Esophagus squamous epithelium (tissue), 5 donors: ENCODE measurements around the gene PGP. TPM values are rescaled to one million over a fixed set of nuclear protein-coding genes. Genes with fewer than 3 reads are reported as not detected.

Source experiments
- DNase-seq: peaks from one replicate; lab custom pipeline; 2025; lab: John Stamatoyannopoulos, UW
- H3K27ac ChIP-seq, 4 donors: fragments of 200-600 bp; sonication (generic); one replicate each; pipeline ENCODE4 v1.5.1; 2016 to 2019; ENCODE audit warnings: mild to moderate bottlenecking in 1 of 4
- H3K27me3 ChIP-seq, 4 donors: fragments of 200-600 bp; sonication (generic); 1 replicate in 3 of 4; 2 replicates in 1 of 4; pipeline versions ENCODE4 v1.5.1 to v1.6.0; 2017 to 2021; ENCODE audit warnings: antibody characterized with exemption in 1 of 4
- H3K36me3 ChIP-seq, 3 donors: fragments of 200-600 bp; sonication (generic); one replicate each; pipeline ENCODE4 v1.5.1; 2016 to 2019
- H3K4me1 ChIP-seq, 3 donors: fragments of 200-600 bp; sonication (generic); one replicate each; pipeline ENCODE4 v1.5.1; 2017 to 2019
- H3K4me3 ChIP-seq, 4 donors: fragments of 200-600 bp; sonication (generic); 1 replicate in 3 of 4; 2 replicates in 1 of 4; pipeline ENCODE4 v1.5.1; 2016 to 2019; ENCODE audit warnings: mild to moderate bottlenecking in 2 of 4, moderate library complexity in 1 of 4
- H3K9me3 ChIP-seq, 3 donors: fragments of 200-600 bp; sonication (generic); one replicate each; pipeline ENCODE4 v1.5.1; 2016 to 2019
- CTCF ChIP-seq, 6 experiments: fragments of 450-650 bp in 4 of 6; fragments of 200-600 bp in 2 of 6; sonication (generic) in 2 of 6; IDR thresholded peaks; one replicate each; pipeline ENCODE4 v1.5.1; 2016 to 2019; ENCODE audit warnings: antibody characterized with exemption in 6 of 6, mild to moderate bottlenecking in 4 of 6, moderate library complexity in 4 of 6
- POLR2A ChIP-seq, 4 donors: fragments of 450-650 bp; IDR thresholded peaks; one replicate each; pipeline ENCODE4 v1.6.1; 2017; ENCODE audit warnings: antibody characterized with exemption in 4 of 4, mild to moderate bottlenecking in 4 of 4, moderate library complexity in 3 of 4
- WGBS, 2 donors: methylation state at CpG; one replicate each; pipeline ENCODE4 v1.1.5; 2018; 5-methylcytosine and 5-hydroxymethylcytosine counted together
- intact Hi-C: fragments of 100-400 bp; cut with DNase I; formaldehyde crosslinking; loops from one replicate; pipeline ENCODE4 v1.15.0; 2022
- total RNA-seq, 4 donors: library from RNA; depleted of rRNA; stranded (reverse); fragments of >200 nt; gene quantifications; one replicate each; pipeline ENCODE4 v1.1.0, GENCODE V29; 2016
- donor health status: DM: yes; HTN: yes; CAD: no.

The PGP gene
- total RNA-seq, 4 donors from 2014 or later: 5.5 to 14.2 (median 7.4) TPM

- TF ChIP-seq CTCF (IDR thresholded peaks at IDR 0.05) (no peak), POLR2A (IDR thresholded peaks at IDR 0.05) (no peak)
Measured at GRCh38 chr16:2161911-2162310, 52.7 kb downstream of the PGP start.

More at GRCh38 chr16:2161911-2162310, 52.7 kb downstream of the PGP start:
- no peak for DNase-seq
- Histone ChIP-seq H3K36me3 (peaks cover 0 to 15% (median under 1%) of the 10 kb centered on the region in 3 donors), H3K27me3 (no peaks in the 10 kb centered on the region), H3K4me1 (peaks cover 65 to 73% (median 68%) of the 10 kb centered on the region in 3 donors), H3K4me3 (peak overlapping the region in 1 of 4 donors; percentile 43), H3K9me3 (no peaks in the 10 kb centered on the region), H3K27ac (peak overlapping the region; percentile 92 to 98 (median 95))
- intact Hi-C loops: no loop called here
- WGBS, 2 donors: no CpG with 5 or more reads among the region's 10 CpGs

Other genes starting within 250 kb of the PGP start
- not detected for gene RNF151, start 248.0 kb downstream of the PGP start, total RNA-seq
- gene TBL3, start 242.8 kb downstream of the PGP start, total RNA-seq: 10 to 100 TPM; 32.7 to 48.2 (median 36.7) TPM
- 1 to 10 TPM in 2 of 4 donors, under 1 TPM in 2; 0.38 to 4.2 (median 1.8) TPM for gene NOXO1, start 233.4 kb downstream of the PGP start, total RNA-seq
- 10 to 100 TPM in 2 of 4 donors, 1 to 10 TPM in 2; 5.6 to 30.4 (median 13.6) TPM for gene GFER, start 230.6 kb downstream of the PGP start, total RNA-seq
- gene SYNGR3, start 224.9 kb downstream of the PGP start, total RNA-seq: 1 to 10 TPM in 2 of 4 donors, under 1 TPM in 1, not detected in 1; 0.38 to 1.0 (median 1.0) TPM
- gene ZNF598, start 205.0 kb downstream of the PGP start, total RNA-seq: 10 to 100 TPM; 31.3 to 56.1 (median 40.9) TPM
- under 1 TPM in 1 of 4 donors, not detected in 3; 0.48 TPM for gene NPW, start 195.1 kb downstream of the PGP start, total RNA-seq
- 10 to 100 TPM; 11.6 to 31.7 (median 16.5) TPM for gene NHERF2, start 187.9 kb downstream of the PGP start, total RNA-seq
- gene NTHL1, start 167.0 kb downstream of the PGP start, total RNA-seq: 10 to 100 TPM in 2 of 4 donors, 1 to 10 TPM in 2; 7.8 to 26.0 (median 10.0) TPM
- gene TSC2, start 166.9 kb downstream of the PGP start, total RNA-seq: 10 to 100 TPM; 22.8 to 79.7 (median 41.2) TPM
- gene PKD1, start 78.9 kb downstream of the PGP start, total RNA-seq: 100 to 1,000 TPM in 1 of 4 donors, 10 to 100 TPM in 3; 34.1 to 123 (median 64.1) TPM
- 1 to 10 TPM in 2 of 4 donors, under 1 TPM in 2; 0.26 to 4.2 (median 0.99) TPM for gene RAB26, start 66.2 kb downstream of the PGP start, total RNA-seq
- 10 to 100 TPM; 46.9 to 79.6 (median 73.2) TPM for gene TRAF7, start 59.1 kb downstream of the PGP start, total RNA-seq
- gene CASKIN1, start 18.2 kb downstream of the PGP start, total RNA-seq: under 1 TPM in 2 of 4 donors, not detected in 2; 0.04 to 0.38 TPM
- gene MLST8, start 9.4 kb downstream of the PGP start, total RNA-seq: 10 to 100 TPM; 33.1 to 48.8 (median 42.8) TPM
- 1 to 10 TPM in 3 of 4 donors, not detected in 1; 1.1 to 2.0 (median 1.6) TPM for gene BRICD5, start 4.0 kb downstream of the PGP start, total RNA-seq
- gene E4F1, start 8.8 kb upstream of the PGP start, total RNA-seq: 10 to 100 TPM; 16.8 to 25.6 (median 19.2) TPM
- under 1 TPM in 3 of 4 donors, not detected in 1; 0.38 to 0.61 (median 0.57) TPM for gene DNASE1L2, start 21.6 kb upstream of the PGP start, total RNA-seq
- gene ECI1, start 36.7 kb upstream of the PGP start, total RNA-seq: 10 to 100 TPM; 38.6 to 50.7 (median 42.6) TPM
- 100 to 1,000 TPM in 3 of 4 donors, 10 to 100 TPM in 1; 93.0 to 125 (median 114) TPM for gene RNPS1, start 53.3 kb upstream of the PGP start, total RNA-seq
- 1 to 10 TPM in 3 of 4 donors, under 1 TPM in 1; 0.70 to 3.2 (median 2.7) TPM for gene ABCA3, start 125.9 kb upstream of the PGP start, total RNA-seq
- 10 to 100 TPM in 2 of 4 donors, 1 to 10 TPM in 2; 5.9 to 18.6 (median 10.2) TPM for gene CCNF, start 214.6 kb upstream of the PGP start, total RNA-seq
- 10 to 100 TPM in 1 of 4 donors, 1 to 10 TPM in 3; 1.1 to 12.3 (median 4.4) TPM for gene TEDC2, start 245.3 kb upstream of the PGP start, total RNA-seq